ENCODE data around the gene TM9SF2.

The TM9SF2 gene

DNA sequence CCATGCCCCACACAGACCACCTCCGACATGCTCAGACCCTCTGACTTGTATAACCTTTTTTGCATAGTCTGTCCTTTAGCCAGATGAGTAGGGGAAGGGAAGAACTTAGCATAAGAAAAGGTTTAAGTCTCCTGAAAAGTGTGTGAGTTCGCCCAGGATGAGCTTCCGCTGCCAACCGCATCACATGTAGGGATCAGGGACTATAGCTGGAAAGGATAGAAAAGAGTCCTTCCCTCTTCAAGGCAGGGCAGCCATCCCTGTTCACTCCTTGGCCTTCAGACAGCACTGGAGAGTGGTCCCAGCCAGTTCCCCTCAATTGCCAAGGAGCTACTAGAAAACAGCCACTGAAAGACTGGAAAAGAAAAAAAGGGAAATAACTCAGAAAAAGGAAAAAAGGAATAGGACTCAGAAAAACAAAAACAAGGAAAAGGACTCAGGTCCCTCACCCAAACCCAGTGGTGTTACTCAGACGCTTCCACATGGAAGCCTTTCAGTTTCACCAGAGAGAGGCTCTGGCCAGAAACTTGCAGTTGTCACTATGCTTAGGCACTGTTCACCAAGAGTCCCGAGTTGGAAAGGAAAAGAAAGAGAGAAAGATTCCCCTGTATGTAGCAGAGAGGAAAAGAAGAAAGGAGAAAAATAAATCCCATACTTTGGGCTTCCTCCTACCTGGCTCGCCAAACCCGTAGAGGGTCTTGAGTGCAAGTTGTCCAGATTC is 5.6 kb upstream of the TM9SF2 start:
- no peak for DNase-seq

DNA sequence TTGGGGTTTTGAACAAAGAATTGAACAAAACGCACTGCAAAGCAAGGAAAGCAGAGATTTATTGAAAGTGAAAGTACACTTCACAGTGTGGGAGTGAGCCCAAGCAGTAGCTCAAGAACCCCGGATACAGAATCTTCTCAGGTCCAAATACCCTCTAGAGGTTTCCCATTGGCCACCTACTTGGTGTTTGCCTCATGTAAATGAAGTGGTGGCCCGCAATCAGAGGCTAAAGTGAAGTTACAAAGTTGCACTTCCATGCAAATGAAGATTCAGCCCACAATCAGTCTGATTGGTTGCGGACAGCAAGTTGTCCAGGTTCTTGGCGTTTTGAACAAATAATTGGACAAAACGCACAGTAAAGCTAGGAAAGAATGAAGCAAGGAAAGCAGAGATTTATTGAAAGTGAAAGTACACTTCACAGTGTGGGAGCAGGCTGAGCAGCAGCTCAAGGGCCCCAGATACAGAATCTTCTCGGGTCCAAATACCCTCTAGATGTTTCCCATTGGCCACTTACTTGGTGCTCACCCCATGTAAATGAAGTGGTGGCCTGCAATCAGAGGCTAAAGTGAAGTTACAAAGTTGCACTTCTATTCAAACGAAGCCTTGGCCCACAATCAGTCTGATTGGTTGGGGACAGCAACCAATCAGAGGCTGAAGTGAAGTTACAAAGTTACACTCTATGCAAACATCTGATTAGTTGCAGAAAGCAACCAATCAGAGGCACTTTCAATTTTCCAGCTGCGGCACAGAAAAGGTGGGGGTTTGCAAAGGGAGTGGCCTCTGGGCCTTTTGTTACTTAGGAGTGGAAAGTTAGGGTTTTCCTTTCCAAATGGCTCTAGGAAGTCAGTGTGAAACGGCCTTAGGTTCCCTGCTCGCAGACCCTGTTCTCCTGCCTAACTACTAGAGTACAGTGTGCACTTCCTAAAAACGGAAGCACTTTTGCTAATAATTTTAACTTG is 4.8 kb upstream of the TM9SF2 start:
- DNase-seq = no peak

DNA sequence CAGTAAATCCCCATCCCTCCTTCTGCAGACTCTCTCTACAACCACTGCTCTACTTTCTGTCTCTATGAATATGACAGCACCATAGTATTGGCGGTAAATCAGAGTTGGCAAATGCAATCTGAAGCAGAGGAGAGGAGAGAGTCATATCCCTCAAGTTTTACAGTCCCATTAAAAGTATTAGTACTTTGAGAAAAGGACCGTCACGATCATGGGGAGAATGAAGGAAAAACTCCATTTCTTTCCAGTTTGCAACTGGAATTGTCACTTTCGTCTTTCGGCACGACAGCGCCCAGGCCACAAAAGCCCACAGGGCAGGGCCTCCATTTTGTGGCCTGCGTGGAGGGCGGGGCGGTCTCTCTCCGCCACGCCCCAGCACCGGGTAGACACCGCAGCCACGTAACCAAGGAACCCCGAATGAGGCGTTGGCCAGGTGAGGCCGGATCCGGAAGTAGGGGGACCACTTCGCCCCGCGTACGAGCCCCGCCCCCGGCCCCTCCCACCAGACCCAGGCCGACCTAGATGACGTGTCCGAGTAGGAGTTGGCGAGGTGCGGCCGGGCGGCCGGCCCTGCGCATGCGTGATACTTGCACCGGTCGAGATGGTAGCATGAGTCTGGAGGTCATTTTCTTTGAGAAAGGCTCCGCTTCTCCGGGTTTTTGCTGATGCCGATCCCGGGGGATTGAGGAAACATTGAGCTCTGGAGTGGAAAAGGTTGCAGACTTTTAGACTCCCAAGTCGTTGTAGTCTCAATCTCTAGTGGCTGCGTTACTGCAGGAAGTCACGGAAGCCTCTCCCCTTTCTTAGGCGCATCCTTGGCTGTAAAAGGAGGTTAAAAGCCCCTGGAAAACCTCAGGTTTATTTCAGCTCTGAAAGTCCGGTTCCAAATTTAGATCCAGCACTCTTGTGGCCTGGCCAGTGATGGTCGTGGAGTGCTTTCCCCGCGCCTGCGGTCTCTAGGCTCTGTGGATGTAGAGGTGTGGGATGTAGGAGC is 2.8 kb upstream of the TM9SF2 start:
- peak; percentile 83 for DNase-seq

DNA sequence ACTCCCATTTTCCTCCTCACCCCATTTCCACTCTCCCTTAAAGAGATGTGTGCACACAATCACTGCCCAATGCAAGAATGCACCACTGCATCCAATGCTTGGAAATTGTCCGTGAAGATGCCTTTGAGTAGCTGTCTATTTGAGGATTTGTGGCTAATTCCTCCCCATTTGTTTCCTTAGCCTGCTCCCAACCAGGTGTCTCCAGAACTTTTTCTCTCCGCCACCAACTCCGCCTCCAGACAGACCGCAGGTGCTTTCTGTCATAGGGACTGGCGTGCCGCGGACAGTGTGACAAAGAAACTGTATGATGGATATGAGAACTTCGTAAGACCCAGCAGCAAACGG is 461 bp upstream of the TM9SF2 start:
- DNase-seq = no peak

DNA sequence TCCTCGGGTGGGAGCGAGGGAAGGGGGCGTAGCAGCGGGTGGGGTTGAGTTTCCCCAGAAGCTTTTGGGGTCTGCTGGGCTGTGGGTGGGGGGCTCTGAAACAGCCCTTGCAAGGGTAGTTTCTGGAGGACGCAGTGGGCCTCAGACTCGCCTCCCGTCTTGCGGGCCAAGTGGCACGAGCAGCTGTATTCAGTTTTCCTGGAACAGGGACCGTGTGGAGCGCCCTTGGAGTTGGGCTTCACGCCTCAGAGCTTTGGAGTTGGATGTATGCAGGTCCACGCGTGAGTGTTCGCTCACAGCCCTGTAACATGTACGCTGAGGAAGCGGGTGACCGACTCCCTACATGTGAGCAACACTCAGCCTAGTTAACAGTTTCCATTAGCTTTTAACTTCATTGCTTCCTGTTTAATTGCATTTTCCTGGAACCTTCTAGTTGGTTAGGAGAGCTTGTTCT is 603 bp downstream of the TM9SF2 start:
- DNase-seq = no peak

DNA sequence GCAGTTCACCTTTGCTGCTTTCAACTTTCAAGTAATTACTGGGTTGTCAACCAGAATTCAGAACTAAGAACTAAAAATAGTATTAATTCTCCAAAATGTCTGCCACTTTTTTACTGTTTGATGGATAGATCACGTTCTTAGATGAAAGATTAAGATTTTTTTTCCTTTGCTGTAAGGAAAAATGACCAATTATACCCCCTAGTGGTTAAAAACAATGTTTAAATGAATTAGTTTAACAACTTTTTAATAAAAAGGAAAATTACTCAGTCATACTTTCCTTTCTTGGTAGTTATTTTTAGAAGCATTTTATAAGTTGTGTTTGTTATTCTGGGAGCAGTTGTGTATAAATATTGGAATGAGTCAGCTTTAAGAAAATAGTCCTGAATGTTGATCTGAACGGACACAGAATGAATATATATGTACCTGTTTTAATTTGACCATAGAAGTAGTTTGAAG is 4.6 kb downstream of the TM9SF2 start:
- DNase-seq = no peak

DNA sequence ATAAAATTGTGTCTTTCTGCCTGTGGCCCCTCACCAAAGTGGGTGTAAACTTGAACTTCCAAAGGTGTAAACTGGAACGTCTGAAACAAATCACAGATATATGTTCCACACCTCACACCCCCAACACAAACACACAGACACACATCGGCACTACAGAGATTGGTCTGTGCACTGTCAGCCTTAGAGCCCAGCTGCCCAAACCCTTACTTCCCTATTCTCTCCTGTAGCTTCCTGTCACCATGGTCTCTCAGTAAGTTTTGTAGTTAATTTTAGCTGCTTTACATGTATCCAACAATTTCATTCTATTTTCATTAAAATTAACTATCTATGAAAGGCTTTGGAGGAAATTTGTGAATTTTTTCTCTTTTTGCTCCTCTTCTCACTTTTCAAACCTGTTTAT is 5.4 kb downstream of the TM9SF2 start:
- DNase-seq = no peak

DNA sequence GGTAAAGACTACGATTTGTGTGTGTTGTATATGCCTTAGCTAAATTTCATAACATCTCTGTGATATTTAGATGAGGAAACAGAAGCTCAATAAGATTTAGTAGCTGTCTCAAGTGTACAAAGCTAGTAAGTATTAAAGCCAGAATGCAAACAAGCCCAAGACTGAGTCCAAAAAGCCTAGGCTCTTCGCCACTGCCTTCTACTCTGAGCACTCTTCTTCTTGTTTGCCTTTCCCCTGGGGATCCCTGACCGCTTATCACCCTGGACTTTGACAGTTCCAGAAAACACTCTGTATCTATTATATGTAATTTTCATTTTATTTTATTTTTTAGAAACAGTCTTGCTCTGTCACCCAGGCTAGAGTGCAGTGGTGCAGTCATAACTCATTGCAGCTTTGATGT is 5.8 kb downstream of the TM9SF2 start:
- no peak for DNase-seq

DNA sequence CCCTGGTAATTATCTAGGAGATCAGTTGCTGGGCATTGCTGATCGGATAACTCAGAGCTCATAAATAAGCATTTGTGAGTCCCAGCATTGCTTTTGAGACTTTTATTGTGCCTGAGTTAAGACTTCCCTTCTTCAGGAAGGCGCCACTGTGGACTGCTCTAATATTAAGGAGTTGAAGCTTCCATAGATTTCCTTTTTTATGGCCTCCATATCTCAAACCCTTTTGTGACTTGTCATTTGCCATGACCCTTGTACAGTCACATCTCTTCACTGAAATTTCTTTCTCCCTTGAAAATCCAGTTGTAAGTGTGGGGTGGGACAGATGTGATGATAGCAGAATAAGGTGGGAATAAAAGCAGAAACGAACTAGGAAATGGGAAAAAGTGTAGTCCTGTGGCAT is 6.3 kb downstream of the TM9SF2 start:
- no peak for DNase-seq

DNA sequence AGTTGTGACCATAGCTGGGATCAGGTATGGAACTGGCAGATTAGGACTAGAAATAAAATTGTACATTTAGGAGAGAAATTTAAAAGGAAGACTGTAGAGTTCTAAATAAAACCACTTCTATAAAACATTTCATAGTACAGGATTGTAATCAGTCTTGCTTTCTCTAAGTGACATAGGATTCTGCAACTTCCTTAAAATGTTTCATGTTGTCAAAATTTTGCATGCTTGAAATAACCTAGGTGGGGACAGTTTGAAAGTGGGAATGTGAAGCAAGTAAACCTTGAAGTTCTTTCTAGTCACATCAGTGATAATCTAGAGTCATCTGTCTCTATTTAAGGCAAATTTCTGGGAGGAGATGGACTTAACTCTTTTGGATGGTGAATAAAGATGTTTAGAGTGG is 6.7 kb downstream of the TM9SF2 start:
- DNase-seq = no peak

DNA sequence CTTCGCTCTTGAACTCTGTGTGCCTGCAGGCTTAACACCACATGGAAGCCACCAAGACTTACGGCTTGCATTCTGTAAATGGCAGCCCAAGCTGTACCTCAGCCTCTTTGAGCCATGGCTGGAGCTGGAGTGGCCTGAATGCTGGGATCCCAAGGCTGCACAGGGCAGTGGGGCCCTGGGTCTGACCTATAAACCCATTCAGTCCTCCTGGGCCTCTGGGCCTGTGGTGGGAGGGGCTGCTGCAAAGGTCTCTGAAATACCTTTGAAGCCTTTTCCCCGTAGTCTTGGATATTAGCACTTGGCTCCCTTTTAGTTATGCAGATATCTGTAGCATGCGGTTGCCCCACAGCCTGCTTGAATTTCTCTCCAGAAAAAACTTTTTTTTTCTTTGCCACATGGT is 8.2 kb downstream of the TM9SF2 start:
- DNase-seq = no peak

DNA sequence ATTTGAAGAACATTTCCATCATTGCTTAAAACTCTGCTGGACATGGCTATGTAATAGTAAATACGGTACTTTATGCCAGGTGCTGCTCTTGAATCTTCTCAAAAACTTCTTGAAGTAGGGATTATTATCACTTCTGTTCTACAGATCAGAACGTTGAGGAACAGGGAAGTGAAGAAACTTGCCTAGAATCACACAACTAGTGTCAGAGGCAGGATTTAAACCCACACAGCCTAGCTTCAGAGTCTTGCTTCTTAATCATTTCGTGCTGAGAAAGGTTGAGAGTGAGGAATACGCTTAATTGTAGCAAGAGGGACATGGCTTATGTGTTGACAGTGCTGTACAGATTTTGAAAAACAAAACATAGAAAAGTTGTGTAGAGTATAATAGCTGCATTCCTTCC is 13.5 kb downstream of the TM9SF2 start:
- DNase-seq = no peak

DNA sequence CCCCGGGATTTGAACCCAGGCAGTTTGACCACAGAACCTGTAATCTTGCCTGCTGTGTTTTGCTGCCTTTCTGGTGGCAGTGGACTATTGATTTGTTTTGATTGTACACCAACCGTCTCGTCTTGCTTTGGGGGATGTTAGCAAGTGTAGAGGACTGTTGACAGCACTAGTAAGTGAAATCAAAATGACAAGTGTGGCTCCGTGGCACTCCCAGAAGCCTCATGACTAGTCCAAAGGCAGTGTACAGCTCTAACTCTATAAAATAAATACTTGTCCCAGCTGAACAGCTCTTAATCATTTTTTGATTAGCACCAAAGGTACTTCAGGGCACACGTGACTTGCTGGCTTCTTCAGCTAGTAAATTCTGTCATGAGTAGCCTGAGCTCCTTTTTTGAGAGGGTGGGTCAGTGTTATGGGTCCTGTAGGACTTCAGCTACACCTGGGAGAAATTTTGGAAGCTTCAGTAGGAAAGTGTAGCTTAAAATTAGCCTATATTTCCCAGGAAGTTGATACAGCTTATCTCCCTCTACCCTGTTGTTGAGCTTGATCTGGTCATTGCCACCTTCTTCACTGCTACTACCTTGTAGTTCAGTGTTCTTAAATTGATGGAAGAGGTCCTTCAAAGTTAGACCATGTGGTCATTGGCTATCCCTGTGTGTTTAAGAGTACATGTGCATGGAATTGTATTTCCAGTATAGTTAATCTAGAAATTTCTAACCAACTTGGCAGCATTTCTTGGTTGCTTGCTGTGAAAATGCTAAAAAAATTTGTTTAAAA is 15.1 kb downstream of the TM9SF2 start:
- no peak for DNase-seq

DNA sequence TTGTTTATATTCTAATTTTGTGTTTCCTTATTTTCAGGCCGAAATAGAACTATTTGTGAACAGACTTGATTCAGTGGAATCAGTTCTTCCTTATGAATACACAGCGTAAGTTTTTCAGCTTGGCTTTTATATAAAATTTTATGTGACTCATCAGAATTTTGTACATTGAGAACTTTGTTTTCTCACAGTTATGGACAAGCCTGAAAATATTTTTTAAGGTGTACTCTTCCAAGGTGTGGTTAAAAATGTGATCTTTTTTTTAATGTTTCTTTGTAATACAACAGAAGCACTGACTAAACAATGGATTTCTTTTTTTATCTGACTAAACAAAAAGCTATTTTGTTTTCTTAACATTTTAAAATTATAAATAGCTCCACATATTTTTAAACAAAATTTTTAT is 16.3 kb downstream of the TM9SF2 start:
- DNase-seq = no peak

DNA sequence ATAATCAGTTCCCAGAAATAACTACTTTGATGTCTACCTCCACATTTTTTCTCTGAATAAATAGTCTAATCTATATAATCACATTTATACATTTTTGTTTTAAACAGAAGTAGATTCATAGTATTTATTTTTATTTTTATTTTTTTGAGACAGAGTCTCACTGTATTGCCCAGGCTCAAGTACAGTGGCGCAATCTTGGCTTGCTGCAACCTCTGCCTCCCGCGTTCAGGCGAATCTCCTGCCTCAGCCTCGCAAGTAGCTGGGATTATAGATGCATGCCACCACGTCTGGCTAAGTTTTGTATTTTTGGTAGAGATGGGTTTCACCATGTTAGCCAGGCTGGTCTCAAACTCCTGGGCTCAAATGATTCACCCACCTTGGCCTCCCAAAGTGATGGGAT is 16.7 kb downstream of the TM9SF2 start:
- DNase-seq = no peak

DNA sequence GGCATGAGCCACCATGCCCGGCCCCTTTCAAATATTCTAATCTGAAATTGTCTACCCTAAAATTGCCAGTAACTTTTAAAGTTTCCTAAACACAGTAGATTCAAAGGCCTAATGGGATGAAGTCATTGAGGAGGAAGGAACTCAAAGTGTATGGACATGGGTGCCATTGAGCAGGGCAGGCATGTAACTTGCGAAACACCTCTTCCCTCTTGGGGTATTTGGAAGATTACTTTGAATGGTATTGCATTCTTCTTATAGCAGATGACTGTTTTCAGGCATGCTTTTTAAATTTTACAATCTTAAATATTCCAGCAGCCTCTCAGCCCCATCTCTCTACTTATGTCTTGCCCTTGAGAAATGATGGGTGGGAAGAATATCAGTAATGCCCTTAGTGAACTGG is 21.0 kb downstream of the TM9SF2 start:
- no peak for DNase-seq

DNA sequence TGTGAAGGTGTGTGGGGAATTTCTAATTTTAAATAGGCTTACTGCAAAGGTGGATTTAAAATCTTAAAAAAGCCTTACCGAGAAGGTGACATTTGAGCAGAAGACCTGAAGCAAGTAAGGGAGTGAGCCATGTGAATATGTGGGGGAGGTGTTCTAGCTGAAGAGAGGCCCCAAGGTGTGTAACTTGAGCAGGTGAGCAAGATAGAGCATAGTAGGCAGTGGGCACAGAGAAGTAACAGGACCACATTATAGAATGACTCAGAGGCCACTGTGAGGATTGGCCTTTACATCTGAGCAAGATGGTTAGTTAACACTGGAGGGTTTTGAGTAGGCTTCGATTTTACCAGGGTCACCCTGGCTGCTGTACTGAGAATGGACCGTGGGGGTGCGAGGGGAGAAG is 22.6 kb downstream of the TM9SF2 start:
- DNase-seq = no peak

DNA sequence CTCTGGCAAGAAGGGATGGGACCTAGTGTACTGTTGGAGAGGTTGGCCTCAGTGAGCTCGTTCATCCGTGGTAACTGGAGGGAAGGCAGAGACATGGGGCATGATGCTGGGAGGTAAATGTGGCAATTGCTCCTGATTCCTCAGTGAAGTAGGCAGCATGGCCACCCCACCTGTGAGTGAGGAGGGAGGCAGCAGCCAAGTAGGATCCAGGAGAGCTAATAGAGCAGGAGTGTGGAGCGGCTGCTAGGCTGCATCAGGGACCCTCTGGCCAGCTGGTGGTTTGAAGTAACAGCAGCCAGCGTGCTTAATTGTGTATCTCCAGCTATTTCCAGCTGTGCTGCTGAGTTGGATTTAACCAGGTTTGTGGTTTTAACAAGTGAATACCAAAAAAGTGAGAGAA is 24.7 kb downstream of the TM9SF2 start:
- no peak for DNase-seq

DNA sequence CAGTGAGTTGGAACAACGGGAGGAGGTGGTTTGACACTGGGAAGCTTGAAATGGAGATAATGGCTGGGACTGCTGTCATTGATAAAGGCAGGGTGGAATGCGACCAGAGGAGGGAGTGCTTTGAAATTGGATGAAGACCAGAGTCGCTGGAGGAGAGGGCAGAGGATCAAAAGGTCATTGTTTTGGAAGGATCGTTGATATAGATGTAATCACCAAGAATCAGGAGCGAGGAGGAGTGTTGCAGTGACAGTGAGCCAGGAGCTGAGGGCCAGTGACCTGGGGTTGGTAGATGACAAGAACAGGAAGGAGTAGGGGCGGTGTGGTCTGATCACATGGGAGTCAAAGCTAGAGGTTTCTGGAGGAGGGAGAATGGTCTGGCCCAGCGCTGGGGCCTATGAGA is 25.3 kb downstream of the TM9SF2 start:
- no peak for DNase-seq

DNA sequence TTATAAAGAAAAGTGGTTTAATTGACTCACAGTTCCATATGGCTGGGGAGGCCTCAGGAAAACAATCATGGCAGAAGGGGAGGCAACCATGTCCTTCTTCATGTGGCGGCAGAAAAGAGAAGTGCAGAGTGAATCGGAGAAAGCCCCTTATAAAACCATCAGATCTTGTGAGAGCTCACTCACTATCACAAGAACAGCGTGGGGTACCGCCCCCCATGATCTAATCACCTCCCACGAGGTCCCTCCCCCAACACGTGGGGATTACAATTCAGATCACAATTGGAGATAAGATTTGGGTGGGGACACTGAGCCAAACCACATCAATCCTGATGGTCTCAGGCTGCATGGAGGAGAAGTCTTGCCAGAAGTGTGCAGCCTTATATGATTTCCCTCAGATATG is 26.0 kb downstream of the TM9SF2 start:
- DNase-seq = no peak

DNA sequence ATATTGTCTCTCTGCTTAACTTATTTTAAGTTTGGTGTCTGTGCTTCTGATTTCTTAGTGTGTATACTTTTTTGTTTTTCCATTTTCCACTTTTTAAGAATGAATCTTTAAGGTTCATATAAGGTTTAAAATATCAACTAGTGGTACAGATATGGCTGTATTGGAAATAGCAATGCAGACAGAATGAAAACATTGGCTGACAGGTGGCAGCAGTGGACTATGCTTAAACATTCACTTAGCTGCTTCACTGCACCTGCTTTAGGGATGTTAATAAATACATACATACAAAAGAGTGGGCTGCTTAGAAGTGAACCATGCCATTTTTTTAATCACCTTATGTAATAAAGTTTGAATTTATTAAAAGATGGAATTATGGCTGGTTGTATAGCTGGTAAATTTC is 27.3 kb downstream of the TM9SF2 start:
- DNase-seq = peak; percentile 21

DNA sequence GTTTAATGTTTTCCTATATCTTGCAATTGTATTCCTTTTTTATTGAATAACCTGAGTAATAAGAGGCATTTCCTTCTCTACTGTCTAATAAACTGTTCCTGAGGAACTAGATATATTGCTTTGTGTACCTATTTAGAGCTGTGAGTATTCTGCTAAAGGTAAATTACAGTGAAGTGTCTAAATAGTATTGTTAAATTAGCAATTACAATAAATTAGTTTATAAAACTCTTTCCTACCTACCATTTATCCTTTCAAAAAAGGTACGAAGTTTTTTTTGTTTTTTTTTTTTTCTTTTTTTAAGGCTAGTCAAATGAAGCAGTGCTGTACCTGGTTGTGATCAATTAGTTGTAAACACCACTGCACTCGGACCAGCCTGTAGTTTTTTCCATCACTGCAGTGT is 34.8 kb downstream of the TM9SF2 start:
- no peak for DNase-seq
